NCI-H82 treated with DMSO at 0.1 percent for 48 hours (cell line): Measurements from ENCODE around the gene DCLK1.
"Not testable (repeated sequence)": the region's sequence is repeated elsewhere in the genome, so short reads cannot be mapped to it uniquely, and the experiment has no call there.

Experiments
- DNase-seq: peaks from one replicate; lab custom pipeline; 2025; ENCODE audit not compliant: unreplicated experiment; lab: John Stamatoyannopoulos, UW

Gene DCLK1

GRCh38 chr13:36131931-36132297 lies 732 bp upstream of the DCLK1 start:
- DNase-seq: no peak

GRCh38 chr13:36130552-36131221 lies 495 bp downstream of the DCLK1 start:
- no peak for DNase-seq

GRCh38 chr13:36130193-36130551 lies 1.0 kb downstream of the DCLK1 start:
- DNase-seq: no peak

GRCh38 chr13:36129539-36129938 lies 1.6 kb downstream of the DCLK1 start:
- DNase-seq: no peak

GRCh38 chr13:36126491-36126890 lies 4.7 kb downstream of the DCLK1 start:
- DNase-seq: no peak

GRCh38 chr13:36125841-36126240 lies 5.3 kb downstream of the DCLK1 start:
- DNase-seq: no peak

GRCh38 chr13:36124236-36124822 lies 6.9 kb downstream of the DCLK1 start:
- no peak for DNase-seq

GRCh38 chr13:36115306-36115705 lies 15.9 kb downstream of the DCLK1 start:
- no peak for DNase-seq

GRCh38 chr13:36114233-36114632 lies 16.9 kb downstream of the DCLK1 start:
- DNase-seq: no peak

GRCh38 chr13:36108954-36109353 lies 22.2 kb downstream of the DCLK1 start:
- no peak for DNase-seq

- no peak for DNase-seq
Measured at GRCh38 chr13:36108342-36108741, 22.8 kb downstream of the DCLK1 start.

- DNase-seq: no peak
Measured at GRCh38 chr13:36107521-36107920, 23.7 kb downstream of the DCLK1 start.

GRCh38 chr13:36105726-36106125 lies 25.5 kb downstream of the DCLK1 start:
- DNase-seq: no peak

- DNase-seq: no peak
Measured at GRCh38 chr13:36102721-36103120, 28.5 kb downstream of the DCLK1 start.

- DNase-seq: not testable (repeated sequence)
Measured at GRCh38 chr13:36101907-36102306, 29.3 kb downstream of the DCLK1 start.

- no peak for DNase-seq
Measured at GRCh38 chr13:36101157-36101556, 30.0 kb downstream of the DCLK1 start.

GRCh38 chr13:36098080-36098479 lies 33.1 kb downstream of the DCLK1 start:
- DNase-seq: no peak

- no peak for DNase-seq
Measured at GRCh38 chr13:36096461-36097416, 34.4 kb downstream of the DCLK1 start.

GRCh38 chr13:36094478-36094877 lies 36.7 kb downstream of the DCLK1 start:
- DNase-seq: no peak

- DNase-seq: no peak
Measured at GRCh38 chr13:36090592-36090991, 40.6 kb downstream of the DCLK1 start.

GRCh38 chr13:36089130-36089647 lies 42.0 kb downstream of the DCLK1 start:
- DNase-seq: no peak

GRCh38 chr13:36088463-36088862 lies 42.7 kb downstream of the DCLK1 start:
- no peak for DNase-seq
